Bronchial epithelial cell (primary cell): ENCODE measurements around the gene OR2M2. TPM values are rescaled to one million over a fixed set of nuclear protein-coding genes. Genes with fewer than 3 reads are reported as not detected.

Source experiments
- DNase-seq: peaks from one replicate; pipeline ENCODE4 v3.0.0-alpha.2; 2010; ENCODE audit warnings: low read depth
- FAIRE-seq: peaks from 2 replicates; lab custom pipeline; 2011; peaks lifted over from hg19 to GRCh38; lab: Jason Lieb, UNC
- H3K27me3 ChIP-seq: 2 replicates; pipeline ENCODE4 v1.5.1; 2011; ENCODE audit warnings: low read length; ENCODE audit not compliant: control insufficient read depth, insufficient read depth
- H3K36me3 ChIP-seq: 2 replicates; pipeline ENCODE4 v1.5.1; 2011; ENCODE audit warnings: low read length; ENCODE audit not compliant: control insufficient read depth, insufficient read depth
- H3K4me3 ChIP-seq: 2 replicates; pipeline ENCODE4 v1.5.1; 2011; ENCODE audit warnings: mild to moderate bottlenecking, low read depth, low read length, control low read depth
- total RNA-seq: library from RNA; depleted of rRNA; stranded (reverse); fragments of >200 nt; gene quantifications from 2 replicates; pipeline ENCODE4 v1.2.1, GENCODE V29; 2014
- TF ChIP-seq, protein P1 (sequence below): IDR thresholded peaks from 2 replicates; pipeline ENCODE4 v1.5.1; 2011; ENCODE audit warnings: mild to moderate bottlenecking, moderate library complexity, low read length, control low read depth, inconsistent platforms; ENCODE audit not compliant: insufficient read depth, severe bottlenecking

Gene OR2M2
- total RNA-seq, 1 donor from 2014 or later = not detected

DNA sequence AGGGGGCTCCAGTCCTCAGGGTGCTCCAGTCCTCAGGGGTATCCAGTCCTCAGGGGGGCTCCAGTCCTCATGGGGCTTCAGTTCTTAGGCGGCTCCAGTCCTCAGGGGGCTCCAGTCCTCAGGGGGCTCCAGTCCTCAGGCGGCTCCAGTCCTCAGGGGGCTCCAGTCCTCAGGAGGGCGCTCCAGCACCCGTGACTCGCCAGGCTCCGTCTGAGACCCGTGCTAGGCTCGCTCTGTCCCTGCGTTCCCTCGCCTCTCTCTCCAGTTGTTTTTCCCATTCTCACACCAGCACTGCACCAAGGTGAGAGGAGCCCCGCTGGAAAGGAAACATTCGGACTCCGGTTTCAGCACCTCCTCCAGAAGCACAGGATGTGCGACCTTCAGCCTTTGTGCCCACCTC is 9.4 kb upstream of the OR2M2 start:
- Histone ChIP-seq H3K27me3 (no peaks in the 10 kb centered on the region), H3K36me3 (no peaks in the 10 kb centered on the region), H3K4me3 (no peak overlapping the region)
- FAIRE-seq (no peak), DNase-seq (no peak)
- TF ChIP-seq, protein P1, sequence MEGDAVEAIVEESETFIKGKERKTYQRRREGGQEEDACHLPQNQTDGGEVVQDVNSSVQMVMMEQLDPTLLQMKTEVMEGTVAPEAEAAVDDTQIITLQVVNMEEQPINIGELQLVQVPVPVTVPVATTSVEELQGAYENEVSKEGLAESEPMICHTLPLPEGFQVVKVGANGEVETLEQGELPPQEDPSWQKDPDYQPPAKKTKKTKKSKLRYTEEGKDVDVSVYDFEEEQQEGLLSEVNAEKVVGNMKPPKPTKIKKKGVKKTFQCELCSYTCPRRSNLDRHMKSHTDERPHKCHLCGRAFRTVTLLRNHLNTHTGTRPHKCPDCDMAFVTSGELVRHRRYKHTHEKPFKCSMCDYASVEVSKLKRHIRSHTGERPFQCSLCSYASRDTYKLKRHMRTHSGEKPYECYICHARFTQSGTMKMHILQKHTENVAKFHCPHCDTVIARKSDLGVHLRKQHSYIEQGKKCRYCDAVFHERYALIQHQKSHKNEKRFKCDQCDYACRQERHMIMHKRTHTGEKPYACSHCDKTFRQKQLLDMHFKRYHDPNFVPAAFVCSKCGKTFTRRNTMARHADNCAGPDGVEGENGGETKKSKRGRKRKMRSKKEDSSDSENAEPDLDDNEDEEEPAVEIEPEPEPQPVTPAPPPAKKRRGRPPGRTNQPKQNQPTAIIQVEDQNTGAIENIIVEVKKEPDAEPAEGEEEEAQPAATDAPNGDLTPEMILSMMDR = no peak

DNA sequence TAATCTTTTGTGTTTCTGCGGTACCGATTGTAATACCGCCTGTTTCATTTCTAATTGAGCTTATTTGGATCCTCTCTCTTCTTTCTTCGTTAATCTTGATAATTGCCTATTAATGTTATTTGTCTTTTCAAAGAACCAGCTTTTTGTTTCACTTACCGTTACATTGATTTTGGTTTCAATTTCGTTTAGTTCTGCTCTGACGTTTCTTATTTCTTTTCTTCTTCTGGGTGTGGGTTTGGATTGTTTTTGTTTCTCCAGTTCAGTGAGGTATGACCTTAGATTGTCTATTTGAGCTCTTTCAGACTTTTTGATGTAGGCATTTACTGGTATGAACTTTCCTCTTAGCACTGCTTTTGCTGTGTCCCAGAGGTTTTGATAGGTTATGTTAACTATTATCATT is 9.4 kb downstream of the OR2M2 start:
- FAIRE-seq (no peak), DNase-seq (no peak)
- Histone ChIP-seq H3K36me3 (no peaks in the 10 kb centered on the region), H3K4me3 (no peak overlapping the region), H3K27me3 (no peaks in the 10 kb centered on the region)
- TF ChIP-seq, protein P1 = no peak

DNA sequence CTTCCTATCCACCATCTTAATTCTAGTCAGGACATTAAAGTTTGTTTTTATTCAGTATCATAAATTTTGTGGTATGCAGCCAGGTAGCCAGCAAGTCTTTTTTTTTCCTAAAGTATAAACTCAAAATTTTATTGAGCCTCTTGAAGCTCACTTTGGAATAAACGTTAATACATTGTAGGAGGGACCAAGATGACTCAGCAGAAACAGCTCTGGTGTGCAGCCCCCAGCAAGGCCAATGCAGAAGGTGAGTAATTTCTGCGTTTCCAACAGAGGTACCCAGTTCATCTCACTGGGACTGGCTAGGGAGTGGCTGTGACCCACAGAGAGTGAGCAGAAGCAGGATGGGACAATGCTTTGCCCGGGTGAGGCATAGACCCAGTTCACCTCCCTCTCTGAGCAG is 12.7 kb downstream of the OR2M2 start:
- TF ChIP-seq, protein P1 = no peak
- no peak for FAIRE-seq
- DNase-seq = no peak
- Histone ChIP-seq H3K4me3 (no peak overlapping the region), H3K36me3 (no peaks in the 10 kb centered on the region), H3K27me3 (no peaks in the 10 kb centered on the region)

DNA sequence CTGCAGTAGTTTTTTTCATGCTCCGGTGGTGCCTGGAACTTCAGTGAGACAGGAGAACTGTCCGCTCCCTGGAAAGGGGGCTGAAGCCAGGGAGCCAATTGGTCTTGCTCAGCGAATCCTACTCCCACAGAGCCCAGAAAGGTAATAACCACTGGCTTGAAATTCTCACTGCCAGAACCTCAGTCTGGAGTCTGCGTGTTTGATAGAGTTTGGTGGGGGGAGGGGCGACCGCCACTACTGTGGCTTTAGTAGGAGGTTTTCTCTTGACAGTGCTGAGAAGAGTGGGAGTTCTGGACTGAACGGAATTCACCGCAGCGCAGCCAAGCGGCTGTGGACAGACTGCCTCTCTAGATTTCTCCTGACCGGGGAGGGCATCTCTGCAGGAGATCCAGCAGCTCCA is 14.4 kb downstream of the OR2M2 start:
- H3K27me3 ChIP-seq = no peaks in the 10 kb centered on the region
- TF ChIP-seq, protein P1 = no peak
- DNase-seq (no peak), FAIRE-seq (no peak)
- no peaks in the 10 kb centered on the region for H3K36me3 ChIP-seq
- H3K4me3 ChIP-seq = no peak overlapping the region

DNA sequence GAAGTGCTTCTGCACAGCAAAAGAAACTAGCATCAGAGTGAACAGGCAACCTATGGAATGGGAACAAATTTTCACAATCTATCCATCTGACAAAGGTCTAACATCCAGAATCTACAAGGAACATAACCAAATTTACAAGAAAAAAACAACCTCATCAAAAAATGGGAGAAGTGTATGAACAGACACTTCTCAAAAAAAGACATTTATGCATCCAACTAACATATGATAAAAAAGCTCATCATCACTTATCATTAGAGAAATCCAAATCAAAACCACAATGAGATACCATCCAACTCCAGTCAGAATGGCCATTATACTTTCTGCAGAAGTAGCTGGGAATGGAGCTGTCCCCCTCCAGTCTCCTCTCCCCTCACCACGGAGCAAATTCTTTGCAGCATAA is 19.5 kb downstream of the OR2M2 start:
- FAIRE-seq = no peak
- Histone ChIP-seq H3K36me3 (no peaks in the 10 kb centered on the region), H3K27me3 (no peaks in the 10 kb centered on the region), H3K4me3 (no peak overlapping the region)
- TF ChIP-seq, protein P1 = no peak
- DNase-seq = no peak

DNA sequence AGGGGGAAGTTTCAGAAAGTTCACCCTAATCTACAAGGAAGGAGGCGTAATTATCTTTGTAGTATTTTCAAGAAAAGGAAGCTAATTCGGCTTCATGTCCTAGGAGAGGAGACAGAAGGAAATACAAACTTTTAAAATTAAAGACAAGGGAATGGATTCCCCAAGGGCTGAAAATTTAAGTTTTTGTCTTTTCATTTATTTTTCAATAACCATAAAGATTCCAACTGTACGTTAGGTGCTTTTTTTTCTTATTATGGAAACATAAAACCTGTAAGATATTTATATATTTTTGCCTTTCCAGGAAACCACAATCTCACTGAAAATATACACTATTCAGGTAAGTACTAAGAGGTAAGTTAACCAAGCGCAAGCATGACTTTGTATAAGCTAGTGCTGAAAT is 22.3 kb downstream of the OR2M2 start, which contains the start of gene OR2M3:
OR2M3 (plus strand) TSS at position 301 of the 400 bp plus-strand sequence. CDS start 5,803 bp downstream, outside the sequence.
- H3K36me3 ChIP-seq = no peaks in the 10 kb centered on the region
- DNase-seq (no peak), FAIRE-seq (no peak)
- H3K27me3 ChIP-seq = no peaks in the 10 kb centered on the region
- no peak within 1 kb of the TSS for H3K4me3 ChIP-seq
- TF ChIP-seq, protein P1 = no peak
